GM19463 (cell line): ENCODE measurements around the gene IGF2BP3.

Experiments
- ATAC-seq: cut with Tn5 transposase; IDR thresholded peaks from one replicate; pipeline ENCODE4 v1.9.1; 2021; ENCODE audit warnings: mild to moderate bottlenecking, moderate library complexity; ENCODE audit not compliant: unreplicated experiment

Gene IGF2BP3

DNA sequence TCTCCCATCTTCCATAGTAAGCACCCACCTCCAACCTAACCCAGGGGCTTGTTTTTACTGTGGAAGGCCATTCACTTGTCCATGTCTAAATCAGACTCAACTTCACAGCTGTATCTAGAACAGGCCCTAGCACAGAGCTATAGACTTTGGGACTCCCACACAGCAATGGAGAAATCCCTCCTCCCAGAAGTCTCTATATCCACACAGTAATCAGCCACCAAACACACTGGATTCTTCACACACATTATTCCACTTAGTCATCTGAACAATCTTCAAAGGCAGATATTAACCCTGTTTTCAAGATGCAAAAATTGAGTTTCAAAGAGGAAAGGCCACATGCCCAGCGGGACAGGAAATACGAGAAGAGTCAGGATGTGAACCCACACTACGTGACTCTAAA, 89.3 kb downstream of the IGF2BP3 start:
- no peak for ATAC-seq

DNA sequence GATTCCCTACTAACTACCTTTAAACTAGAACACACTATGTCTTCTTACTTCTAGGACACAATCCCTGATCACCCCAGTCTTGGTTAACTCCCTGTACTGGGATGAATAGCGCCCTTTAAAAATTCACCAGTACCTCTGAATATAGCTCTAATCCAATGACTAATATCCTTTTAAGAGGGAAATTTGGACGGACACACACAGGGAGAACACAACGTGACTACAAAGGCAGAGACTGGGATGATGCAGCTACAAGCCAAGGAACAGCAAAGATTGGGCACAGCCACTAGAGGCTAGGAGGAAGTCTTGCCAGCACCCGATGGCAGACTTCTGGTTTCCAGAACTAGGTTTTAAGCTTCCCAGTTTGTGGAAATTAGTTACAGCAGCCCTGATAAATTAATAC, 89.7 kb downstream of the IGF2BP3 start:
- no peak for ATAC-seq

DNA sequence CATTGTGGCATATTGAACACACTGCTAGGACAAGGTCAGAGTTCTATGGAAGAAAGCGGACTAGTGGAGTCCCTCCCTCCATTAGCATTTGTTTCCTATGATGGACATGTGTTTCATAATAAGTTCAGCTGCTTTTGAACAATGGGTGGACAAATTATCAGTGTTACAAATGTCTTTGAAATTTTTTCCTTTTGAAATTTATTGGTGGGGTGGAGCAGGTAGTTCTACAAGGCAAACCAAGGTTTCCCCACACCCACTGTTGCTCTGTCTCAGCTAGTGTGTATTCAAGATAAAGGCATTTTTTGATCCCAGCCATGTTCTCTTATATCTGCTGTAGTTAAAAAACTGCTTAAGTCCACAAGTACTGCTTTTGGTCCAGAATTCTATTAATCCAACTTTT, 91.3 kb downstream of the IGF2BP3 start:
- ATAC-seq, result no peak

DNA sequence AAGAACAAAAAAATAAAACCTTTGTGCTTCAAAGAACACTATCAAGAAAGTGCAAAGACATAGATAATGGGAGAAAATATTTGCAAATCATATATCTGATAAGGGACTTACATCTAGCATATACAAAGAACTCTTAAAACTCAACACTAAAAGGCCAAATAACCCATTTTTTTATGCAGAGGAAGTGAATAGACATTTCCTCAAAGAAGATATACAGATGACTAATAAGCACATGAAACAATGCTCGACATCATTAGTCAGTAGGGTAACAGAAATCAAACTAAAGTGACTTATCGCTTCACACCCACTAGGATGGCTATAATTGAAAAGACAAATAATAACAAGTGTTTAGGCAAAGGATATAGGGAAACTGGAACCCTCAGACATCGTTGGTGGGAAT, 93.2 kb downstream of the IGF2BP3 start:
- ATAC-seq, result no peak

DNA sequence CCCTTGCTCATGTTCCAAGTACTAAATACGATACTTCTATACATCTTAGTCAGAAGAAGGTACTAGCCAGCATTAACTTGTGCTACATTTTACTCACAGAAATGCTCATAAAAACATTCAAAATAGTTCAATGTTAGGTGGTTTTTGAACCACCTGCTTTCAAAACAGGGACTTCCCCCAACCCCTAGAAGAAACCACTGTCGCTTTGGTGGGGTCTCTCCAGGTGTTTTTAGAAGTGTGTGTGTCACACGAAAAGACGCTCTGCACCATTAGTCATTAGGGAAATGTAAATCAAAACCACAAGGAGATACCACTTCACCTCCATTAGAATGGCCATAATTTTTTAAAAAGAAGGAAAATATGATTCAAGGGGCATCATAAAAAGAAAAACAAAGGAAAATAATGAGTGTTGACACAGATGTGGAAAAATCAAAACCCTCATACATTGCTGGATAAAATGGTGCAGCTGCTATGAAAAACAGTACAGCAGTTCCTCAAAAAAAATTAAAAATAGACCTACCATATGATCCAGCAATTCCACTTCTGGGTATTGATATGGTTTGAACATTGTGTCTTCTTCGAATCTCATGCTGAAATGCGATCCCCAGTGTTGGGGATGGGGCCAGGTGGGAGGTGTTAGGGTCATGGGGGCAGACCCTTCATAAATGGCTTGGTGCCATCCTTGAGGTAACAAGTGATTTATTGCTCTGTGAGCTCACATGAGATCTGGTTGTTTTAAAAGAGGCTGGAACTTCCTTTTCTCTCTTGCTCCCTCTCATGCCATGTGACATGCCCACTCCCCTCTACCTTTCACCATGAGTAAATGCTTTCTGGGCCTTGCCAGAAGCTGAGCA, 96.9 kb downstream of the IGF2BP3 start:
- ATAC-seq, result peak; percentile 73

DNA sequence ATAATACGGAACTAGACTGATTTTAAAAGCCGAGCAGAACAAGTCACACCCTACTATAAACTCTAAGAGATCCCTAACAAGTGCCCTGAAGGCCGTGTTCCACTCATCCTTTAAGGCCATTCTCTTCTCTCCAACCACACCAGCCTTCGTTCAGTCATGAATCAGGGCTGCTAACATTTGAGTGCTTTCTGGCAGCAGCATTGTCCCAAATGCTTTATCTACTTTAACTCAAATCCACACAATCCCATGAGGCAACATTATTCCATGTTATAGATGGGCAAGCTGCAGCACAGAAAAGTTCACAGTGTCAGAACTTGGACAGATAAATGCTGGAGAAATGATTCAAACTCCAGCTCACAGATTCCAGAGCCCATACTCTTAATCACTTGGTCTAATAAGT, 97.7 kb downstream of the IGF2BP3 start:
- ATAC-seq, result no peak

DNA sequence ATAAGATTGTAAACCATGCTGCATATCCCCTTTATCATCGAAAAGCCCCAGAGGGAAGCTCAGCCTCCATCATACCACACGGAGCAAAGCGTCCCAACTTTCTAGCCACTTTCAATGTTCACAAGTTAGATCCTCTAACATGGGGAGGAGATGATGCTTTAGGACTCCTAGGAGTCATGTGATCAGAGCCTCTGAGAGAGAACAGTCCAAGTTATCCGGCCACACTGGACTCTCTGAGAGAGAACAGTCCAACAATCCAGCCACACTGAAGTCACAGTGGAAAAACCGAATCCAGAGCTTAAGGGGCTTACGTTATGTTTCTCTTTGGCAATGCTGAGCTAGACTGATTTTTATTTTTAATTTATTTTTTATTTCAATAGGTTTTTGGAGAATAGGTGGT, 98.6 kb downstream of the IGF2BP3 start:
- no peak for ATAC-seq

DNA sequence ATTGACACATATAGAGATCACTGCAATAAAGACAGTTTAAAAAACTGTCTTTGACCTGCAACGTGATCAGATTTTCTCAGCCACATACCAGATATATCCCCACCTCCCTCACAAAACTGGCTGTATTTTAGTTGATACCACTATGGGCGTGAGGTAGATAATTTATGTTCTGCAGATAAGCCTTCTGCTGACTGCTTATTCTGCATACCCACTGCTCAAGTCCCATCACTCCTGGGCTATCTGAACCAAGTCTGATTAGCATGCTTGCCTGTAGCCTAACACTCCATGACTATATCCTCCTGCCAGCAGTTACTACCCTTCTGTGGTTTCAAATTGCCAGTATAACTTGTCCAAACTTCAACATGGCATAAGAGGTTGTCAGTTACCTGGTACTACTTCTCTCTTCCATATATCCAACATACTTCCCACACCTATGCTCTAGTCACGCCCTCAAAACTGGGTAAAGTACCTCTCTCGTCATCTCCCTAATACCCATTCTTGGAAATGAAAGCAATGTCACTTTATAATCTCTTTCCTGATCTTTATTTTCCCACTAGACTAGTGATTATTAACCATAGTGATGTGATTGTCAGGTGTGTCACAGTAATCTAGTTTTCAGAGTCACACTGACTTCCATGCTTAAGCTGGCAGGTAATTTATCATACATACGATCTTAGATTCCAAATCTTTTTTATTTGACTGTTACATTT, 100.4 kb downstream of the IGF2BP3 start:
- ATAC-seq, result no peak

DNA sequence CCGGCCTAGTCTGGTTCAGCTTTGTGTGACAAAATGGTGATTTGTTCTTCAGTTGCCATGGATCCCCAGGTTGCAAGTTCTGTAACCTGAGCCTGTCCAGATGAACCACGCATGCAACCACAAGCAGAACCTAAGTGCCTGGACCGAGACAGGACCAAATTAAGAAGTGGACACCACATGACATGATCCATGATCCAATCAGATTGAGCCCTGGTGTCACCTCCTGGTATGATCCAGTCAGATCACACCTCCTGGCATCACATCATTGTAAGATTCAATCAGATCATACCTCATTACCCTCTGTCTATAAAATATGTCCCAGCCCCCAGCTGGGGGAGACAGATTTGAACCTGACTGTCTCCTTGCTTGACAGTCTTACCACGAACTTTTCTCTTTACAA, 101.2 kb downstream of the IGF2BP3 start:
- ATAC-seq, result no peak

DNA sequence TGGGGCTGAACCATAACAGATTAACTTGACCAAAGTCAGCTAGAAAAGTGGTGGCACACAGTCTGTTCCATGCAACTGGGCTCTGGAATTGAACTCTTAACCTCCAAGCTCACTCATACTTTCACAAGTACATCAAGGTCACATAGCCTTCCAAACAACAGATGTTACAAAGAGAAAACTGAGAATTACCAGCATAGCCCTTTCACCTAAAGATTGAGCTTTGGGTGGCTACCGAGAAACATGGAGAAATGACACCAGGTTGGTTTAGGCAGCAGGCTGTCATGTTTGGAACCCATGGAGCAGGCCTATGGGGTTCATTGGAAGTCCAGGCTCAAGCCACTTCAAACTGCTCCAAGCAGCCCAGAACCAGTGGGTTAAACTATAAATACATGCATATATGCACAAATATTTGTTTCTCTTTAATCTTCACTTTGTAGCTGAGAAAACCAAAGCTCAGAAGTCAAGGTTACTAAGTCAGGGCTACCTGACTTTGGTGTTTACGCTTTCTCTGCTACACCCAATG, 112.1 kb downstream of the IGF2BP3 start:
- ATAC-seq, result no peak

DNA sequence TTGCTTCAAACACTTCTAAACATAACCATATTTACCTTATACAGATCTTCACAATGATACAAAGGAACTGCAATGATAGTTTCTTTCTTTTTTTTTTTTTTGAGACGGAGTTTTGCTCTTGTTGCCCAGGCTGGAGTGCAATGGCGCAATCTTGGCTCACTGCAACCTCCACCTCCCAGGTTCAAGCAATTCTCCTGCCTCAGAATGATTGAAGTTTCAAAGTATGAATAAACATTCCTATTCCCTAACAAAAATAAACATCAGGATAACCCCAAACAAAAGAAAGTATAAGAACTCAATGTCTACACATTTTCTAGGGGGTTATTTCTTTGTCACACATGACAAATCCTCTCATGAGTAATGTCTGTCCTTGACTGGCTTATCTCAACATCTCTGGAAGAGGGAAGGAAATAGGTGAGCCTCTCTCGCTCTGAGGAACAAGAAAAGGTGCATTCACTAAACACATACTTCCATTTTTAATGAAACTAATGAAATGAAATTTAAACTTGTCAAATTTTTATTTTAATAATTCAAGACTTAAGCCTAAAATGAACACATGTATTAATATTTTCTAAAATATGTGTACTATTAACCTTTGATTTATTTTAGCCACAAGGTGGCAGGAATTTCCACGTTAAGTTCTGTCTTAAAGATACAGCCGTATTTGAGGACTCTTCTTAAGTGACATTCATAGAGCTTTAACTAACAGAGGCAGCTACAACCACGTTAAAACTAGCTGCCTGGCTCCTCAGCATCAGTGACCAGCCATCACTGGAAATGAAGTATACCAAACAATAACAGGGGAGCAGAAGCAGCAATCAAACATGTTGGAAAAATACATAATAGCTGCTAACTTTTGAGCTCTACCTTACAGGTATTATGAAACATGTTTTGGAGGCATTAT, 112.8 kb downstream of the IGF2BP3 start:
- no peak for ATAC-seq

DNA sequence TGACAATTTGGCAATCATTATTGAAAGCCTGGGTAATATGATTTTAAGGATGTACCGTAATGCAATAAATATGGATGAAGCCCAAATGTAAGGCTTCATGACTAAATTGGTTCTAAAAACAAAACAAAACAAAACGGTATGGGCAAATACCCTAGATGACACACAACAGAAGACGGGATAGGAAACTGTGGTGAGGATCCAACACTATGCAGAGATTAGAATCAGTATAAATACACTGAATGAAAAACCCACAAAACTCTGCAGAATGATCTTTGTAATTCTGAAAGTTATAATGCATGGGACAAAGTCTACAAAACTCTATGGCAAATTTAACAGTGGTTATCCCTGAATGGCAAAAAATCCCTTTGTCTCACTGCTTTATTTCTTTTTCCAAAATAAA, 113.6 kb downstream of the IGF2BP3 start:
- ATAC-seq, result no peak

DNA sequence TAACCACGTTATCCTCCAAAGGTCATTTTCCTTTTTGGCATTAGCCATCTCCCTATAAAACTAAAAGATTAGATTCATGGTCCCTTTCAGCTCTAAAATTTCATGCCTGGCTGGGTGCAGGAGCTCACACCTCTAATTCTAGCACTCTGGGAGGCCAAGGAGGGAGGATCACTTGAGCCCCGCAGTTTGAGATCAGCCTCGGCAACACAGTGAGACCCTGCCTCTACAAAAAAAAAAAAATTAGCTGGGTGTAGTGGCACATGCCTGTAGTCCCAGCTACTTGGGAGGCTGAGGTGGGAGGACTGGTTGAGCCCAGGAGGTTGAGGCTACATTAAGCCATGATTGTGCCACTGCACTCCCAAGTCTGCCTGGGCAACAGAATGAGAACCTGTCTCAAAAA, 114.1 kb downstream of the IGF2BP3 start:
- no peak for ATAC-seq

DNA sequence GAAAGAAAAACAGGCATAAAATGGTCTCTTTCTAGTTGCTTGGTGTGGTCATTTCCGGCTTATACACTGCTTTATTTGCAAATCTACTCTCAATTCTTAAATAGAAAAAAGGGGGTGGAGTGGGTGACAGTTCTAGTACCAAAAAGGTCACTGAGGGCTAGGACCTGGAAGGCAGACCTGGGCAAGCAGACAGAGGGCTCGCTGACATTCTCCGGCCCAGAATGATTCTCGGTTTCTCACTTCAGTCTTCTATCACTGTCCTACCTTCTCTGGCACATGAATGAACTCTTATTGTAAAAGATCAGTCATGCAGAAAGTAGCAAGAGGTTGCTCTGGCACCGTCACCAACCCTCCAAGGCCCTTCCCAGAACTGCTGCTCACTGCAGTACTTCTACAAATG, 117.1 kb downstream of the IGF2BP3 start:
- ATAC-seq, result peak; percentile 70

DNA sequence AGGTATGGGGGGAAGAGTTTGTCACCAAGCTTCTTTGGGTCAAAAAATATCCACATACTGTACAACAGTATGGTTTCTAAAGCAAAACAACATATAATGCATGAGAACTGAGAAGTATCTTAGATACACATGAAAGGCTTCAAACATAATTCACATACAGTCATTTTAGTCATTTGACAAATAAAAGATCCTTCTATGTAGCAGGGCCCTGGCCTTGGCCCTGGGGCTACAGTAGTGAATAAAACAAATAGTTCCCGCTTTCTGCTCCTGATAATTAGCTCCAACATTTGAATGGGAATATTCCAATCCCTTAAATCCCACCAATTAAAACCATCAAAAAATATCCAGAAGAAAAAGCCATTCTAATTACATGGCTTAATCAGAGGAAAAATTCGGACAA, 119.8 kb downstream of the IGF2BP3 start:
- no peak for ATAC-seq

DNA sequence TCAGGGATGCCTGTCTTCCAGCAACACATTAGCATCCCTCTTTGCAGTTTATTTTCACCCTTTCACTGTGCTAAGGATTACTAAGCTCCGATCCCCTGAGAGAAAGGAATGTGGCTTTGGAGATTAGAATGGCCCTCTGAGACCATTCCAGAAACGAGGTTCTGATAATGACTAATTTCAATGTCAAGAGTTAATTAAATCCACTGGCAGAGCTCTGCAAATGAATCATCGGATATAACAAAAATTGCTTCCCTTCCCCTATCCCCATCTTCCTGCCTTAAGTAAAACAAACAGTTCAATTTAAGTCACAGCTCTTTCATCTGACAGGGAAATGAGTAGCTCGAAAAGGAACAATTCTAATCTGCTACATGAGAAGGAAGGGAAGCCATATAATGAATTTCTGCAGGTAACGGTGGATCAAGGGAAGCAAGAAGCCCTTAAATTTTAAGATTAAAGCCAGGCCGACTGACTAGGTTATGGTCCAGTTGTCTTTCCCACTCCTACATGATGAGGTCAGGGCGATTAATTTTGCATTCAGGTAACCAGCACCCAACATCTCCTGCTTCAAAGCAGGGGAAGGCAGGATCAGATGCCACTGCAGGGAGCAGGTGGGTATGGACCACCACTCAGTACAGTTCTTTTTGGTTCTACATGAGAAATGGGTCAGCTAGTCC, 120.7 kb downstream of the IGF2BP3 start:
- ATAC-seq, result no peak

DNA sequence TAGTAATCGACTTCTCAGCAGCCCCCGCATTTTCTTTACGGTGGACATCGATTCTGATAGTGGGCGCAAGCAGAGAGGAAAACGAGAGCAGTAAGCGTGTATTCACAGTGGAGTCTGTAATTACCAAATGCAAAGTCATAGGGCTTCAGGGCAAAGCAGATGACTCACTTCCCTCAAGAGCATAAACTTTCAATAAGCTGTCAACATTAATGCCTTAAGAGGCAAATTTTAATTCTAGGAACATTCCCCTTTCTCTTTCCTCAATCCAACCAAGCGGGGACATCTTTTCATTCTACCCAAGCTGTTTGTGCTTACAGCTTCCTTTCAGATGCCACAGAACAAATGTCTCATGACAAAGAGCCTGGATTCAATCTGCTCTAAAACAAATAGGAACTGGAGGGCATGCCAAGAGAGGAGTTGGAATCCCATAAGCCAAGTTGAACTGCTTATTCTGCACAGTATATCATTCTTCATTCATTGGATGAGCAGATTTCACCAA, 122.6 kb downstream of the IGF2BP3 start:
- ATAC-seq, result peak; percentile 47

DNA sequence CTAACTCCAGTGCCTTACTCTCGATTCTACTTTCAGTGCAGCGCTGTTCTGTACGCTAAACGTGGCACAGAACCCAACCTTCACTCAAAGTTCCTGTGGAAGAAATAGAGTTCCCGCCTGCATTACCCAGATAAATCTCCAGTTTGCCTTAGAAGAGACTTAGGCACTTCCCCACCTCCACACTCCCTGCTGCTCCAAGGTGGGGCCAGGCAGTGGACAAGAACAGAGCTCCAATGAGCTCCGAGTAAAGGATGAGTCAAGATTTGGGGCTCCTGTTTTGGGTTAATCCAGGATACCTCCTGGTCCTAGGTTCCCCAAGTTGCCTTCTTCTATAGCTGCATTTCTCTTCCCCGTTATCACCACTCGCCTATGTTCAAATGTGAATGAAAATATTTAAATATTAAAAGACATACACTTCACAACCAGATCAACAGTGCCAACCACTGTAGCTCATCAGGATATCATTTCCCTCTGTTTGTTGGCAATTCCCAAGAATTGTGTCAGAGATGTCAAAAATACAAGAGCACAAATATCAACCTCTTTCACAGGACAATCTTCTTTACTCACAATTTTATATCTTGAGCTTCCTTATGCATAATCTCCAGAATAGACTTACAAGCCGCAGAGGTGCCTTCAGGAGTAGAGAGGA, 123.1 kb downstream of the IGF2BP3 start:
- no peak for ATAC-seq

DNA sequence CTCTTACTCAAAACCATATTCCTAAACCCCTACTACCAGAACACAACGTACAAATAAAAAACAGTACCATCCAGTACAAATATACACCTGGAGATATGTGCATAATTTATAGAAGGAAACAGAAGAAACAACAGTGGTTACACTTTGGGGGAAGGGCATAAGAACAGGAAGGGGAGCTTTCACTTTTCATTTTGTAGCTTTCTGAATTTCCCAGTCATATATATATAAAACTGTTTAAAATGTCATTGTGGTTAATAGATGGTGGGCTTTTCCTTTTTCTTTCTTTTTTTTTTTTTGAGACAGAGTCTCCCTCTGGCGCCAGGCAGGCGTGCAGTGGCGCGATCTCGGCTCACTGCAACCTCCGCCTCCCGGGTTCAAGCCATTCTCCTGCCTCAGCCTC, 124.0 kb downstream of the IGF2BP3 start:
- no peak for ATAC-seq

DNA sequence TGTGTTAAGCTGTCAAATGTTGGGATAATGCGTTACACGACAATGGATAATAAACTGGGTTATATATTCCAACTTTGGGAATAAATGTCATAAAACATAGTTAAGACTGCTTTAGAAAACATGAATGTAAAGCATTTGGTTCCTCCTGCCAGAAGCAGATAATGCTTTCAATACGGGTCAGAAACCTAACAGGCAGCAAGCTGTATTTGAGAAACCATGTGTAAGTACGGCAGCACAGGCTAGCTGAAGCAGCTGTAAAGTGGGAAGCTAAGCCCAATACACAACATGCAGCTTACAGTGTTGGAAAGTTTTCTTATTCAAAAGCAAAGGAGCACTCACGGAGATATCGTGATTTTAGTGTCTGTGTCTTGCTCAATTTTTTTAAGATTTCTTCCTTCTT, 124.7 kb downstream of the IGF2BP3 start:
- ATAC-seq, result no peak
